ENCODE data around the gene CAV1. TPM values are rescaled to one million over a fixed set of nuclear protein-coding genes. Genes with fewer than 3 reads are reported as not detected.

CAV1 gene
- total and polyA plus RNA-seq, 2 of the 13 experiments (the other 11 are each of a cell fraction or from before 2014, with no cell fraction given) = 0.40 TPM; not detected in 1

- TF ChIP-seq MAZ (IDR thresholded peaks at IDR 0.05; ENCODE audit: borderline replicate concordance, low read depth, low read length) (no peak), MAZ (CRISPR knock-in tag; IDR thresholded peaks at IDR 0.05; ENCODE audit: low read depth) (0 out of 2 replicates have a peak, but pooled peaks have one; percentile 27), TBX2 (CRISPR knock-in tag; IDR thresholded peaks at IDR 0.05; ENCODE audit: borderline replicate concordance) (0 out of 2 replicates have a peak, but pooled peaks have one; percentile 29), NKX3-1 (CRISPR knock-in tag; IDR thresholded peaks at IDR 0.05) (no peak), NFE2L1 (CRISPR knock-in tag; IDR thresholded peaks at IDR 0.05; ENCODE audit: borderline replicate concordance) (no peak), STAT6 (CRISPR knock-in tag; IDR thresholded peaks at IDR 0.05; ENCODE audit: borderline replicate concordance) (no peak), TFDP1 (CRISPR knock-in tag; IDR thresholded peaks at IDR 0.05; ENCODE audit: borderline replicate concordance) (peak; percentile 54; the same call in 1 of the 2 replicates), MAX (IDR thresholded peaks at IDR 0.05) (peak; percentile 48; the same call in 1 of the 2 replicates), ATF7-NPFF (CRISPR knock-in tag; IDR thresholded peaks at IDR 0.05; ENCODE audit: low read depth) (0 out of 2 replicates have a peak, but pooled peaks have one; percentile 43), SRF (IDR thresholded peaks at IDR 0.05; ENCODE audit: low read depth, low read length) (no peak), MZF1 (CRISPR knock-in tag; IDR thresholded peaks at IDR 0.05; ENCODE audit: borderline replicate concordance) (no peak), TAF1 (CRISPR knock-in tag; IDR thresholded peaks at IDR 0.05) (no peak), RBM22 (optimal IDR thresholded peaks at IDR 0.05; ENCODE audit: low read length) (no peak), ZBTB7B (CRISPR knock-in tag; IDR thresholded peaks at IDR 0.05) (no peak), KLF16 (CRISPR knock-in tag; IDR thresholded peaks at IDR 0.05) (no peak), XBP1 (CRISPR knock-in tag; IDR thresholded peaks at IDR 0.05) (no peak), ZNF296 (CRISPR knock-in tag; conservative IDR thresholded peaks at IDR 0.05) (no peak), ZNF646 (CRISPR knock-in tag; IDR thresholded peaks at IDR 0.05) (no peak)
Observed at GRCh38 chr7:116499168-116500077, 25.4 kb upstream of the CAV1 start, which contains the start of gene CAV2 (continued).

Measured in HepG2 (cell line).